Breast epithelium (tissue), 3 donors: ENCODE measurements around the gene TANGO2.

ENCODE experiments used
- CTCF ChIP-seq, 3 donors: fragments of 450-650 bp; IDR thresholded peaks; one replicate each; pipeline ENCODE4 v1.5.1; 2016 to 2017; ENCODE audit warnings: antibody characterized with exemption in 3 of 3, mild to moderate bottlenecking in 3 of 3, moderate library complexity in 3 of 3
- POLR2A ChIP-seq: fragments of 450-650 bp; IDR thresholded peaks from one replicate; pipeline ENCODE4 v1.6.1; 2016; ENCODE audit warnings: antibody characterized with exemption, mild to moderate bottlenecking, moderate library complexity

GRCh38 chr22:20013382-20013871, 7.5 kb upstream of the TANGO2 start:
- TF ChIP-seq CTCF (IDR thresholded peaks at IDR 0.05): peak; percentile 26 to 72 (median 44)
- TF ChIP-seq POLR2A: no peak
